ENCODE results near the gene ATOX1. TPM values are rescaled to one million over a fixed set of nuclear protein-coding genes. Genes with fewer than 3 reads are reported as not detected.

ATOX1 gene
- total and polyA plus RNA-seq, 10 of the 15 experiments (the other 5 are each of a cell fraction or from before 2014, with no cell fraction given): 130 to 642 (median 245) TPM

DNA sequence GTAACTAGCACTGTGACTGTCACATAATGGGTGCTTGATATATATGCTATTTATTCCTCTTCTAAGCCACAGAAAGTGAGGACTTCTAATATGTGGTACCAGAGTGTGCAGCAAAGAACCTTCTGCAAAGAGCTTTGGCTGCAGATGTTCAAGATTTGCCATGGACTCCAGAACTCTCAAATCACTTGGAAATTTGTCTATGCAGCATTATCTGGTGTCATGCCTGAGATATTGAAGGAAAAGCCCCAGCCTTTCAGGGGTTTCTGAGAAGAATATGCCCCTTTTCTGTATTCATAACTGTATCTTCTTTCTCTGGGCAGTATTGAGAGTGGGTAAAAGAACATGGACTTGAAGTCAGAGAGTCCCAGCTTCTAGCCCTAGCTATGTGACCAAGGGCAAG, 8.5 kb upstream of the ATOX1 start:
- Histone ChIP-seq H3K36me3 (ENCODE audit: control insufficient read depth in 2 of 2, insufficient read depth in 2 of 2, low read length in 1 of 2) (no peaks in the 10 kb centered on the region), H3K4me2 (ENCODE audit: control insufficient read depth, insufficient read depth) (no peak overlapping the region), H4K20me1 (ENCODE audit: control insufficient read depth, insufficient read depth) (no peaks in the 10 kb centered on the region), H3K4me1 (ENCODE audit: control insufficient read depth, insufficient read depth, low read length) (peaks cover 8% of the 10 kb centered on the region), H3K79me2 (ENCODE audit: control insufficient read depth, insufficient read depth, low read length) (peaks cover 16% of the 10 kb centered on the region), H3K9ac (ENCODE audit: control insufficient read depth, insufficient read depth, low read length) (no peak overlapping the region), H3K9me3 (replicated peaks; ENCODE audit: control insufficient read depth, insufficient read depth, low read length) (no peaks in the 10 kb centered on the region), H3K27me3 (replicated peaks in 1 of 2; ENCODE audit: control insufficient read depth in 2 of 2, insufficient read depth in 2 of 2, low read length in 1 of 2) (no peaks in the 10 kb centered on the region), H3K27ac (ENCODE audit: control insufficient read depth, insufficient read depth) (no peak overlapping the region), H3K4me3 (no peak overlapping the region), H2AFZ (ENCODE audit: control insufficient read depth, low read depth, low read length) (no peak overlapping the region)
- TF ChIP-seq SIN3A (IDR thresholded peaks at IDR 0.05; ENCODE audit: low read depth, low read length) (no peak), SIX5 (IDR thresholded peaks at IDR 0.05; ENCODE audit: low read depth, low read length, severe bottlenecking) (no peak), ZZZ3 (IDR thresholded peaks at IDR 0.05; ENCODE audit: control insufficient read depth, insufficient read length, low read depth) (no peak), IKZF1 (conservative IDR thresholded peaks at IDR 0.05) (no peak), HDAC6 (IDR thresholded peaks at IDR 0.05; ENCODE audit: unreplicated experiment) (no peak)
- TF ChIP-seq, protein P1, sequence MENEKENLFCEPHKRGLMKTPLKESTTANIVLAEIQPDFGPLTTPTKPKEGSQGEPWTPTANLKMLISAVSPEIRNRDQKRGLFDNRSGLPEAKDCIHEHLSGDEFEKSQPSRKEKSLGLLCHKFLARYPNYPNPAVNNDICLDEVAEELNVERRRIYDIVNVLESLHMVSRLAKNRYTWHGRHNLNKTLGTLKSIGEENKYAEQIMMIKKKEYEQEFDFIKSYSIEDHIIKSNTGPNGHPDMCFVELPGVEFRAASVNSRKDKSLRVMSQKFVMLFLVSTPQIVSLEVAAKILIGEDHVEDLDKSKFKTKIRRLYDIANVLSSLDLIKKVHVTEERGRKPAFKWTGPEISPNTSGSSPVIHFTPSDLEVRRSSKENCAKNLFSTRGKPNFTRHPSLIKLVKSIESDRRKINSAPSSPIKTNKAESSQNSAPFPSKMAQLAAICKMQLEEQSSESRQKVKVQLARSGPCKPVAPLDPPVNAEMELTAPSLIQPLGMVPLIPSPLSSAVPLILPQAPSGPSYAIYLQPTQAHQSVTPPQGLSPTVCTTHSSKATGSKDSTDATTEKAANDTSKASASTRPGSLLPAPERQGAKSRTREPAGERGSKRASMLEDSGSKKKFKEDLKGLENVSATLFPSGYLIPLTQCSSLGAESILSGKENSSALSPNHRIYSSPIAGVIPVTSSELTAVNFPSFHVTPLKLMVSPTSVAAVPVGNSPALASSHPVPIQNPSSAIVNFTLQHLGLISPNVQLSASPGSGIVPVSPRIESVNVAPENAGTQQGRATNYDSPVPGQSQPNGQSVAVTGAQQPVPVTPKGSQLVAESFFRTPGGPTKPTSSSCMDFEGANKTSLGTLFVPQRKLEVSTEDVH (IDR thresholded peaks at IDR 0.05; ENCODE audit: low read depth, partially characterized antibody): no peak
- DNase-seq (ENCODE audit: low read depth, low spot score) (no peak), FAIRE-seq (no peak), ATAC-seq (no peak)
- CTCF ChIA-PET: interaction anchor here (0.8 to 1.3 kb wide), 4 partner anchors 12 to 376 kb away, joined by 3 to 8 read pairs (median 4); no protein-coding TSS in a partner anchor
- intact Hi-C loops (cut with micrococcal nuclease; ENCODE audit: unreplicated experiment) (no loop called here), in situ Hi-C loops (cut with MboI) (no loop called here)
- BruUV-seq (replicated peaks): no TSS peak
- POLR2A ChIA-PET: interaction anchor here (1.1 to 2.1 kb wide), 3 partner anchors 8 to 10 kb away, joined by 4 to 6 read pairs (median 6); partner anchors contain the start of gene ATOX1
- RAD21 ChIA-PET (ENCODE audit: unreplicated experiment): interaction anchor here (1.7 to 1.9 kb wide), 2 partner anchors 10 to 18 kb away, joined by 5 to 8 read pairs; no protein-coding TSS in a partner anchor
- SMC1A ChIA-PET (ENCODE audit: uncharacterized antibody, unreplicated experiment): interaction anchor here (0.8 to 1.9 kb wide), 6 partner anchors 9 to 108 kb away, joined by 3 to 9 read pairs (median 4); no protein-coding TSS in a partner anchor
